Duodenal mucosa (tissue), 2 donors: Measurements from ENCODE around the gene PUM2.

Experiments used
- H3K27ac ChIP-seq: one replicate; pipeline ENCODE4 v1.7.0; 2013; ENCODE audit warnings: low read depth, low read length
- H3K27me3 ChIP-seq, 2 donors: one replicate each; pipeline ENCODE4 v1.7.0; 2013; ENCODE audit warnings: low read length in 2 of 2, control low read depth in 1 of 2; ENCODE audit not compliant: insufficient read depth in 2 of 2, control insufficient read depth in 1 of 2
- H3K36me3 ChIP-seq, 2 donors: one replicate each; pipeline ENCODE4 v1.7.0; 2013; ENCODE audit warnings: low read length in 2 of 2, control low read depth in 1 of 2; ENCODE audit not compliant: insufficient read depth in 2 of 2, control insufficient read depth in 1 of 2
- H3K4me1 ChIP-seq, 2 donors: one replicate each; pipeline ENCODE4 v1.7.0; 2013; ENCODE audit warnings: low read length in 2 of 2, control low read depth in 1 of 2; ENCODE audit not compliant: insufficient read depth in 2 of 2, control insufficient read depth in 1 of 2
- H3K4me3 ChIP-seq, 2 donors: one replicate each; pipeline ENCODE4 v1.7.0; 2013; ENCODE audit warnings: low read length in 2 of 2, low read depth in 1 of 2
- H3K9ac ChIP-seq, 2 donors: one replicate each; pipeline ENCODE4 v1.7.0; 2013; ENCODE audit warnings: low read length in 2 of 2, low read depth in 1 of 2
- H3K9me3 ChIP-seq, 2 donors: one replicate each; pipeline ENCODE4 v1.7.0; 2013; ENCODE audit warnings: low read length in 2 of 2, control low read depth in 1 of 2; ENCODE audit not compliant: control insufficient read depth in 1 of 2

Gene PUM2

DNA sequence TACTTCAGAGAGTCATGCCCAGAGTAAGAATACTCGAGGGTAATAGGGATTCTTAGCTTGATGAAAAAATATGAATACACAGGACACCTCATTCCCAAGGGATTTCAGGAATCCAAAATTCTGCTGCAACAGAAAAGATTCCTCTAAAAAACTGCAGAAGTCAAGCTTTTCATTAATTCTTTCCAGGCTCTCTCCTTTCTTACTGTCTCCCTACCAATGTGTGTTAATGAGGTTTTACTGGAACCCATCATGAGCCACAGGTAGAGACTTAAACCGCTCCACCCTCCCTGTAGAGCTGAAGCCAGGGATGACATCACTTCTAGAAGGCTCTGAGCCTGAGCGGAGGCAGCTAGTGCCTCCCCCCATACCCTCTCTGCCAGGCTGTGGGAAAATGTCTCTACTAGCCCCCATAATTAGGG, 129.1 kb downstream of the PUM2 start:
- Histone ChIP-seq H3K4me3 (peak overlapping the region in 1 of 2 donors; percentile 80), H3K9me3 (no peaks in the 10 kb centered on the region), H3K4me1 (peaks cover 72 to 75% of the 10 kb centered on the region in 2 donors), H3K27ac (no peak overlapping the region), H3K27me3 (no peaks in the 10 kb centered on the region), H3K36me3 (peaks cover 0 to 7% of the 10 kb centered on the region in 2 donors), H3K9ac (peak overlapping the region; percentile 76)

DNA sequence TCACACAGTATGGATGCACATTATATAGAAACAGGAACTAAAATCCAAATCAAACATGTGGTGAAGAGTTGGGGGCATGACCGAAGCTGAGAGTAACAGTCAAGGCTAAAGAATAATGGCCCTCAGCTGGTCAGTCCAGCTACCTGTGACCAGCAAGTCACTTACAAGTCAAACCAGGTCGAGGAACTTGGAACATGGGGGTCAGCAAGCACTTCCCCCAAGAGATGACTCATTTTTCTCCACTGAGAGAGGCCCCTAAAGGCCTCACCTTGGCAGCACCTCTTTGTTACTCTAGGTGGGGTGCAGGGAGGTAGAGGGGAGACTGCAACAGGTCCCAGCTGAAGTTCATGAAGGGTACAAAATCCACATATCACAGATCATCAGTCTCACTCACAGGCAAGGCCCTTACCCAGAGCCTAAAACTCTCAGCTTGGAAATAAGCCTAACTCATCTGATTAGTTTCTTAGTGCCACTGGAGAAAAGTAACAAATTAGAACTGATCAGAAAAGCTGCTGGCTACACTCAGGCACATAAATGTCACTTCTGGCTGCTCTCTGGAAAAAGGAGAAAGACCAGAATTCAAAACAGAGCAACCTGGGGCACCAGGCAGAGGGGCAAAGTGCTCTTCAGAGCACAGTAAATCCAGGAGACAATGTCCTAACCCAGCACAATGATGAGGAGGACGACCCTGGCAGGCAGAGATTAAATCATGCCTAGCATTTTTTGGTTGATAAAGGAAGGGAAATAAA, 129.7 kb downstream of the PUM2 start:
- H3K9me3 ChIP-seq: no peaks in the 10 kb centered on the region
- H3K4me3 ChIP-seq: no peak overlapping the region
- no peaks in the 10 kb centered on the region for H3K27me3 ChIP-seq
- peaks cover 75% of the 10 kb centered on the region in 2 donors for H3K4me1 ChIP-seq
- peaks cover 0 to 7% of the 10 kb centered on the region in 2 donors for H3K36me3 ChIP-seq
- no peak overlapping the region for H3K27ac ChIP-seq
- peak overlapping the region; percentile 12 to 76 for H3K9ac ChIP-seq

- H3K27ac ChIP-seq: no peak overlapping the region
- peak overlapping the region in 1 of 2 donors; percentile 76 for H3K9ac ChIP-seq
- no peaks in the 10 kb centered on the region for H3K27me3 ChIP-seq
- H3K36me3 ChIP-seq: peaks cover 0 to 7% of the 10 kb centered on the region in 2 donors
- no peak overlapping the region for H3K4me3 ChIP-seq
- peaks cover 80 to 81% of the 10 kb centered on the region in 2 donors for H3K4me1 ChIP-seq
- H3K9me3 ChIP-seq: no peaks in the 10 kb centered on the region
These were observed 130.8 kb downstream of the PUM2 start for GRCh38 chr2:20219763-20220380.

DNA sequence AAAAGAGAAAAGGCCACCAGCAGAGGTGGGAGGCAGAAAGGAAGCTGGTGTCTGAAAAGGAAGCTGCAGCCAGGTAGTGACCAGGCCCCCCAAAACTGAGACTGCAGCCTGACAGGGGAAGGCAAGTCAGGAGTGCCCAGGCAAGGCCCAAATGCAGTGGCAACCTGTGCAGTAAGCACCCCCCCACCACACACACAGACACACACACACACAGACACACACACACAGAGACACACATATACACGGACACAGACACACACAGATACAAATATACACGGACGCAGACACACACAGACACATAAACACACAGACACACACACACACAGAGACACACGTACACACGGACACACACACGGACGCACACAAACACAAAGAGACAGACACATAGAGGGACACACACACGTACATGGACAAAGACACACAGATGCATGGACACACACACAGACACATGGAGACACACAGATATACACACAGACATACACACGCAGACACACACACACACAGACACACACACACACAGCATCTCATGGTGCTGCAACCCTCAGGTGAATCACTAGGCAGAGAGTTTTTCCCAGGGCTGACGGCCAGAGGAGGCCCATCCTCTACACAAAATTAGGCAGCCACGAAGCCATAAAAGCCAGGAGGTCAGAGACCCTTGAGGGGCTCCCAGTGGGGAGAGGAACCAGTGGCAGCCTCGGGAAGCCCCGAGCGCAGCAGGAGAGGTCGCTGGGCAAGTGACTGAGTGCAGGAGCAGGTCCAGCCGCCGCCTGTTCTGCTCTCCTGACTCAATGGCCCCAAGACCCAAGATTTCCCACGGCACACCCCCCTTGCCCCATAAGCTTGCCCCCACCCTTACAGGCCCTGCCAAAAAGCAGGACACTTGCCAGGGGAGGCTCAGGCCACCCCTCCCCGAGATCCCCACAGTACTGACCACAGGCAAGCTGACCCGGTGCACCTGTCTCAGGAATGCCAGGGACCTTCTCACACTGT, 132.0 kb downstream of the PUM2 start:
- Histone ChIP-seq H3K27me3 (no peaks in the 10 kb centered on the region), H3K9ac (peak overlapping the region; percentile 20 to 48), H3K4me1 (peaks cover 92 to 93% of the 10 kb centered on the region in 2 donors), H3K36me3 (peaks cover 0 to 7% of the 10 kb centered on the region in 2 donors), H3K9me3 (no peaks in the 10 kb centered on the region), H3K4me3 (no peak overlapping the region), H3K27ac (peak overlapping the region; percentile 24)

- H3K27ac ChIP-seq: peak overlapping the region; percentile 50
- H3K4me3 ChIP-seq: no peak overlapping the region
- H3K27me3 ChIP-seq: no peaks in the 10 kb centered on the region
- H3K9me3 ChIP-seq: no peaks in the 10 kb centered on the region
- H3K36me3 ChIP-seq: peaks cover 0 to 7% of the 10 kb centered on the region in 2 donors
- H3K4me1 ChIP-seq: peaks cover 96 to 99% of the 10 kb centered on the region in 2 donors
- peak overlapping the region; percentile 18 to 48 for H3K9ac ChIP-seq
These were observed 133.3 kb downstream of the PUM2 start for GRCh38 chr2:20217041-20217970.

- H3K9ac ChIP-seq: peak overlapping the region; percentile 18 to 48
- peak overlapping the region; percentile 58 for H3K27ac ChIP-seq
- H3K36me3 ChIP-seq: peaks cover 0 to 7% of the 10 kb centered on the region in 2 donors
- no peaks in the 10 kb centered on the region for H3K27me3 ChIP-seq
- no peak overlapping the region for H3K4me3 ChIP-seq
- H3K4me1 ChIP-seq: peaks cover 92 to 94% of the 10 kb centered on the region in 2 donors
- no peaks in the 10 kb centered on the region for H3K9me3 ChIP-seq
These were observed 134.3 kb downstream of the PUM2 start for GRCh38 chr2:20216130-20217025.

GRCh38 chr2:20215183-20216040, 135.2 kb downstream of the PUM2 start:
- Histone ChIP-seq H3K27ac (peak overlapping the region; percentile 67), H3K9me3 (no peaks in the 10 kb centered on the region), H3K36me3 (peaks cover 0 to 7% of the 10 kb centered on the region in 2 donors), H3K9ac (peak overlapping the region; percentile 48 to 57), H3K4me1 (peaks cover 90 to 91% of the 10 kb centered on the region in 2 donors), H3K27me3 (no peaks in the 10 kb centered on the region), H3K4me3 (peak overlapping the region in 1 of 2 donors; percentile 32)

- peak overlapping the region; percentile 48 to 57 for H3K9ac ChIP-seq
- peaks cover 87 to 88% of the 10 kb centered on the region in 2 donors for H3K4me1 ChIP-seq
- H3K27me3 ChIP-seq: no peaks in the 10 kb centered on the region
- peaks cover 0 to 7% of the 10 kb centered on the region in 2 donors for H3K36me3 ChIP-seq
- peak overlapping the region in 1 of 2 donors; percentile 11 for H3K4me3 ChIP-seq
- H3K9me3 ChIP-seq: no peaks in the 10 kb centered on the region
- peak overlapping the region; percentile 67 for H3K27ac ChIP-seq
These were observed 136.0 kb downstream of the PUM2 start for GRCh38 chr2:20214566-20215182.
